H54 (cell line): ENCODE results near the gene ADAMTSL5.
A peak's percentile ranks its signal among the peaks of the same experiment; 100 is the strongest.
"Not testable (repeated sequence)": the region's sequence is repeated elsewhere in the genome, so short reads cannot be mapped to it uniquely, and the experiment has no call there.

Experiments used
- DNase-seq: peaks from one replicate; pipeline ENCODE4 v3.0.0; 2011; ENCODE audit warnings: low spot score, mixed read lengths; ENCODE audit not compliant: insufficient read length
- FAIRE-seq: peaks from 3 replicates; lab custom pipeline; 2011; peaks lifted over from hg19 to GRCh38; lab: Jason Lieb, UNC
- POLR2A ChIP-seq: IDR thresholded peaks from 2 replicates; pipeline ENCODE4 v1.6.1; 2011; ENCODE audit warnings: low read depth, mild to moderate bottlenecking, low read length

ADAMTSL5 gene

GRCh38 chr19:1478934-1479707, 33.7 kb downstream of the ADAMTSL5 start, which contains the start of gene C19orf25:
C19orf25 (minus strand) TSS chr19:1479215; CDS start chr19:1478903, 312 bp downstream.
- FAIRE-seq = peak; percentile 80
- TF ChIP-seq POLR2A = peak; percentile 49

GRCh38 chr19:1477056-1477455, 35.8 kb downstream of the ADAMTSL5 start:
- not testable (repeated sequence) for FAIRE-seq, DNase-seq

More at GRCh38 chr19:1478934-1479707, 33.7 kb downstream of the ADAMTSL5 start, which contains the start of gene C19orf25:
- peak; percentile 98 for DNase-seq

- no peak for DNase-seq
- no peak for FAIRE-seq
- TF ChIP-seq POLR2A = no peak
Observed at GRCh38 chr19:1475751-1476437, 36.9 kb downstream of the ADAMTSL5 start.

- FAIRE-seq (no peak), DNase-seq (no peak)
- TF ChIP-seq POLR2A = no peak
Observed at GRCh38 chr19:1474765-1475351, 38.0 kb downstream of the ADAMTSL5 start.

DNA sequence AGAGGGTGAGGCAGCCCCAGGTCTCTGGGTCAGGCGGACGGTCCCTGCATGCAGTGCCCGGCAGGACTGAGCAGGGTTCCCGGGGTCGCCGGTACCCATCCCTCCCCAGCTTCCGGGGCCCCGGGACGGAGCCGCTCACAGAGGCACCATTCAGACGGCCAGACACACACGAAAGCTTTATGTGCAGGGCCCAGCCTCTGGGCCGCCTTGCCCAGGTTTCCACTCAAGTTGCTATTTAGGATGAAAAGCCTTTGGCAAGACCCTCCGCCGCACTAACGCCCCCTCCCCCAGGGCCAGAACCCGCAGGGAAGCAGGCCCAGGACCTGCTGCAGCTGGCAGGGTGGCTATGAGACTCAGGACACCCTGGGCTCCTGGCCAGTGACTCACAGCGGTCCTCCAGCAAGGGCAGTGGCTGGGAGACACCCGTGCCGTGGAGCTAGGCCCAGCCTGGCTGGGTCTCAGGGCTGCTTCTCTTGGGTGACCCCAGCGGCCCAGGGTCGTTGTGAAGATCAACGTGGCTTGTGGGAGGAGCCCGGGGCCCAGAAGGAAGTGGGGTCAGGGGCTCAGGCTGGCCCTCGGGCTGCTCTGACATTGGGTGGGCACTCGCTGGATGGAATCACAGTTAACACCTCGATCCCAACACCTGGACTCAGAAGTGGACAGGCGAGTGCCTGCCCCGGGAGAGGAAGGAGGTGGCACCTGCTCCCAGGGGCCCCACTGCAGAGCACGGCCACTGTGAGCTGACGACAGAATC, 38.6 kb downstream of the ADAMTSL5 start:
- DNase-seq (peak; percentile 78), FAIRE-seq (no peak)
- no peak for TF ChIP-seq POLR2A

DNA sequence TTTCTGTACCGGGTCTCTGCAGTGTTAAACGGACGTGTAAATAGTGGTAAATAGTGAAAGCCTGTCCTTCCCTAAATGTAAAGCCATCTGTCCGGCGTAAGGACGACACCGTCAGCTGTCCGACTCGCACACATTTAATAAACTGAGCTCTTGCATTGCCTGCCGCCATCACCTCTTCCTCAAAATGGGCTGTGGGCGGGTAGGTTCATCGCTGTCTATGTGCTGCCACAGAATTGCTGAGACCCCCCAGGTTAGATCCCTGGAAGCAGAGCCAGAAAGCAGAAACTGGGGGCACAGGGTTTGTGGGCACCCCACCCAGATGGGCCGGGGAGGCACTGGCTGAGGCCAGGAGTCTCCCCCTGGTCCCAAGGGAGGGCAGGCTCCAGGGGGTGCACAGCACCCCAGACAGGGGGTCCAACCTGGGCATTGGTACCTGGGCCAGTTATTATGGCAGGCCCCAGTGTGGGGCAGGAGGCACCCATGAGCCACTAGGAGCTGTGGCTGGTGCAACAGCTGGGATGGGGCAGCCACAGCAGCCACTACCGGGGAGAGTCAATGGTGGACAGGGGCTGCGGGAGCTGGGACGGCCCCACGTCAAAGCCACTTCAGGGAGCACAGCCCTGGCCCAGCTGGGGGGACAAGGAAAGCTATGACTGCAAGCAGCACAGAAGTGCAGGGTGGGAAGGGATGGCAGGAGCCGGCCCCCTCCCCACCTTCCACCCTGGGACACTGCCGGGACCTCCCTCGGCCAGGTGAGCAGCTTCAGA, 39.6 kb downstream of the ADAMTSL5 start:
- no peak for DNase-seq
- FAIRE-seq = no peak

GRCh38 chr19:1472231-1473084, 40.4 kb downstream of the ADAMTSL5 start:
- FAIRE-seq = no peak
- no peak for TF ChIP-seq POLR2A
- DNase-seq = no peak

More for the DNA sequence above, 39.6 kb downstream of the ADAMTSL5 start:
- no peak for TF ChIP-seq POLR2A

DNA sequence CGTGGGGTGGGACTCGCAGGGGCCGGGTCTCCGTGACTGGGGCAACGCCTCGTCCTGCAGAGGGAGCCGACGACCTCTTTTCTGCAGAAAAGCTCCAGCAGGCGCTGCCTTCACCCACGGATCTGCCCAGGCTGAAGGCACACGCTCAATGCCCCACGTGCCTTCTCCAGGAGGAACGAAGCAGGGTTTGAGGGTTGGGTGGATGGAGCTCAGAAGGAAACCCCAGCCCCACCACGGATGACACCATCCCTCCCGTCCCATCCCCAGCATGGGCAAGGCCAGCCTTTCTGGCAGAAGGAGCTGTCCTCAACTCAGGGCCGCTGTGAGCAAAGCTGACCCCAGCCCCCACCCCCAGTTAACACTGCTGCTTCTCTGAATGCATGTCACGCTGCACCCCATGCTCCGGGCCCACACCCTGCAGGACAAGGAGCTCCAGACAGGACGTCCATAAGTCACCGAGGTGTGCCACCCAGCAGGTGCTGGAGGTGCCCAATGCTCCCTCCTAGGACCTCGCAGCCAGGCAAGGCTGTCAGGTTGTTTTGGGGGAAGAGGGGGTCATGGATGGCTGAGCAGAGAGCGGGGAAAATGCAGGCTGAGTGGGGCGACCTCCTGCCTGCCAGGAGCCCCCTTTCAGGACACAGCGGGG, 41.2 kb downstream of the ADAMTSL5 start:
- FAIRE-seq = no peak
- no peak for DNase-seq
- TF ChIP-seq POLR2A = no peak

DNA sequence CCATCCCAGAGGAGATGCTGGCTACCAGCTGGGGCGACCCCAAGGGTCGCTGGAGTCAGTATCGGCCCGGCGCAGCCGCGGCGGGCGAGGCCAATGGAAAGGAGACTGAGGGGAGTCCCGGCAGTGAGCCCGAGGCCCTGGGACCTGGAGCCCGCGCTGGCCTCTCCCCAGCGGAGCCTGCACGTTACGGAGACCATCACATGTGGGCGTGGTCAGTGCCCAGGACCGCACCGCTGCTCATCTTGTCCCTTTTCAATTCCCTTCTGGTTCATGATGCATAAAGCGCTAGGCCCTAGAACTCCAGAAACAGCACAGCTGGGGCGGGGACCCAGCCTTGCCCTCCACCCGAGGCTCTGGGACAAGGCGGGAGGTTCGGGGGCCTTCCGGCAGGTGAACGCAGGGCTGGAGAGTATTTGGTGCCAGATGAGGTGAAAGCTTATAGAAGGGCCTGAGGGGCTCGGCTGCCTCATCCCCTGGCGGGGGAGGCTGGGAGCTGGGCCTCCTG, 41.8 kb downstream of the ADAMTSL5 start:
- DNase-seq (no peak), FAIRE-seq (no peak)
- TF ChIP-seq POLR2A = no peak

- no peak for FAIRE-seq
- TF ChIP-seq POLR2A = no peak
- DNase-seq = no peak
Observed at GRCh38 chr19:1470305-1471009, 42.4 kb downstream of the ADAMTSL5 start.

GRCh38 chr19:1470055-1470304, 42.8 kb downstream of the ADAMTSL5 start:
- FAIRE-seq = no peak
- no peak for TF ChIP-seq POLR2A
- no peak for DNase-seq
